HG03558 (cell line): Measurements from ENCODE around the gene PEX19.
"Not testable (repeated sequence)": the region's sequence is repeated elsewhere in the genome, so short reads cannot be mapped to it uniquely, and the experiment has no call there.

ENCODE experiments used
- ATAC-seq: cut with Tn5 transposase; IDR thresholded peaks from one replicate; pipeline ENCODE4 v1.9.1; 2021; ENCODE audit warnings: moderate number of reproducible peaks; ENCODE audit not compliant: unreplicated experiment; ENCODE audit errors: extremely low read depth

PEX19 gene

GRCh38 chr1:160284782-160285344, at the start of gene PEX19:
PEX19 (minus strand) TSS chr1:160285133; CDS start chr1:160285124, 9 bp downstream.
- ATAC-seq: peak; percentile 87

- ATAC-seq: no peak
Observed at GRCh38 chr1:160332516-160332915, 47.6 kb upstream of the PEX19 start.

GRCh38 chr1:160330119-160330518, 45.2 kb upstream of the PEX19 start:
- ATAC-seq: no peak

- no peak for ATAC-seq
Observed at GRCh38 chr1:160328184-160328583, 43.3 kb upstream of the PEX19 start.

GRCh38 chr1:160326418-160326817, 41.5 kb upstream of the PEX19 start:
- no peak for ATAC-seq

GRCh38 chr1:160325252-160325651, 40.3 kb upstream of the PEX19 start:
- no peak for ATAC-seq

GRCh38 chr1:160322831-160323230, 37.9 kb upstream of the PEX19 start:
- ATAC-seq: no peak

GRCh38 chr1:160315359-160315758, 30.4 kb upstream of the PEX19 start:
- ATAC-seq: no peak

GRCh38 chr1:160309571-160309970, 24.6 kb upstream of the PEX19 start:
- ATAC-seq: no peak

- no peak for ATAC-seq
Observed at GRCh38 chr1:160309185-160309557, 24.2 kb upstream of the PEX19 start.

- ATAC-seq: no peak
Observed at GRCh38 chr1:160308451-160309184, 23.7 kb upstream of the PEX19 start.

- ATAC-seq: no peak
Observed at GRCh38 chr1:160307118-160307791, 22.3 kb upstream of the PEX19 start.

- no peak for ATAC-seq
Observed at GRCh38 chr1:160300173-160300572, 15.2 kb upstream of the PEX19 start.

GRCh38 chr1:160296036-160296435, 11.1 kb upstream of the PEX19 start:
- ATAC-seq: no peak

GRCh38 chr1:160293020-160293968, 8.4 kb upstream of the PEX19 start:
- no peak for ATAC-seq

- ATAC-seq: no peak
Observed at GRCh38 chr1:160291248-160292220, 6.6 kb upstream of the PEX19 start.

- not testable (repeated sequence) for ATAC-seq
Observed at GRCh38 chr1:160287769-160288168, 2.8 kb upstream of the PEX19 start.

- no peak for ATAC-seq
Observed at GRCh38 chr1:160285506-160285905, 573 bp upstream of the PEX19 start.

- ATAC-seq: no peak
Observed at GRCh38 chr1:160284220-160284781, 632 bp downstream of the PEX19 start.
